Activated CD8-positive, alpha-beta memory T cell treated with anti-CD3 and anti-CD28 coated beads, Interleukin-2, amount 50 U/mL, for 48 hours (primary cell): Measurements from ENCODE around the gene PRM1.
A peak's percentile ranks its signal among the peaks of the same experiment; 100 is the strongest.
"Not testable (repeated sequence)": the region's sequence is repeated elsewhere in the genome, so short reads cannot be mapped to it uniquely, and the experiment has no call there.

Source experiments
- DNase-seq: peaks from one replicate; pipeline ENCODE4 v3.0.0-alpha.2; 2020

The PRM1 gene

DNA sequence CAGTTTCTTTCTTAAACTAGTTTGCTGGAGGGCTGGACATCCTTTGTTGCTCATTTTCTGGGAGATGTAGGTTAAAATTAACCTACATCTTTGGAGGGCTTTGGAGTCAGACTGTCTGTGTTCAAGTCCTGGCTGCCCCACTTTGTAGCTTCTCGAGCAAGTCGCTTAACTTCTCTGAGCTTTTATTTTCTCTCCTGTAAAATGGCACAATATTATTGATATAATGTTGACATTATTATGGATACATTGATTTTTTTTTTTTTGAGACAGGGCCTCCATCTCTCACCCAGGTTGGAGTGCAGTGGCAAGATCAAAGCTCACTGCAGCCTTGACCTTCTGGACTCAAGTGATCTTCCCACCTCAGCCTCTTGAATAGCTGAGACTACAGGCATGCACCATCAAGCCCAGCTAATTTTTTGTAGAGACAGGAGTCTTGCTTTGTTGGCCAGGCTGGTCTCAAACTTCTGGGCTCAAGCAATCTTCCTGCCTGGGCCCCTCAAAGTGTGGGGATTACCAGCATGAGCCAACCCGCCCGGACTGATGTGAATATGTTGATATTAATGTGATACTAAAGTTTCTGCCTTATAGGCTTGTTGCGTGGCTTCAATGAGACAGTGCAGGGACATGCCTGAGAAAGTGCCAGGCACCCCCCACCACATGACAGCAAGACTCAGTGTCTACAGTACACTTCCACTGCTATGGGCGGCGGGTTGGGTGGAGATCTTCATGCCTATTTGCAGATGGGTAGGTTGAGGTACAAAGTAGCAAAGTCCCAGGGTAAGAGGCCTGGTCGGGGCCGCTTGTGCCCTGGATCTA, 32.6 kb upstream of the PRM1 start:
- DNase-seq, result no peak

- no peak for DNase-seq
These were observed 31.8 kb upstream of the PRM1 start for GRCh38 chr16:11312718-11313492.

GRCh38 chr16:11310997-11311561, 29.9 kb upstream of the PRM1 start:
- DNase-seq, result no peak

DNA sequence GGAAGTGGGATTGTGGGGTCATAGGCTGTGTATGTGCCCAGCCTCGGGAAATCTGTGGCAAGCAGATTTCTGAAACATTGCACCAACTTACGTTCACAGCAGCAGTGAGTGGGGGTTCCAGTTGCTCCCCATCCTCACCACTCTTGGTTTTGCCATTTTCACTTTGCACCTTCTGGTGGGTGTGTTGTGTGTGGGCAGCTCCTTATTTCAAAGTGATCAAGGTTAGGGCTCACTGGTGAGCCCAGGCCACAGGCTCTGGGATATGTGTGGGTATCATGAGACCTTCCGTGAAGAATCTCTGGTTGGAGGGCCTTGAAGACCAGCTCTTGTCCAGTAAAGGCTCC, 29.5 kb upstream of the PRM1 start:
- no peak for DNase-seq

- DNase-seq, result no peak
These were observed 28.9 kb upstream of the PRM1 start for GRCh38 chr16:11309895-11310633.

DNA sequence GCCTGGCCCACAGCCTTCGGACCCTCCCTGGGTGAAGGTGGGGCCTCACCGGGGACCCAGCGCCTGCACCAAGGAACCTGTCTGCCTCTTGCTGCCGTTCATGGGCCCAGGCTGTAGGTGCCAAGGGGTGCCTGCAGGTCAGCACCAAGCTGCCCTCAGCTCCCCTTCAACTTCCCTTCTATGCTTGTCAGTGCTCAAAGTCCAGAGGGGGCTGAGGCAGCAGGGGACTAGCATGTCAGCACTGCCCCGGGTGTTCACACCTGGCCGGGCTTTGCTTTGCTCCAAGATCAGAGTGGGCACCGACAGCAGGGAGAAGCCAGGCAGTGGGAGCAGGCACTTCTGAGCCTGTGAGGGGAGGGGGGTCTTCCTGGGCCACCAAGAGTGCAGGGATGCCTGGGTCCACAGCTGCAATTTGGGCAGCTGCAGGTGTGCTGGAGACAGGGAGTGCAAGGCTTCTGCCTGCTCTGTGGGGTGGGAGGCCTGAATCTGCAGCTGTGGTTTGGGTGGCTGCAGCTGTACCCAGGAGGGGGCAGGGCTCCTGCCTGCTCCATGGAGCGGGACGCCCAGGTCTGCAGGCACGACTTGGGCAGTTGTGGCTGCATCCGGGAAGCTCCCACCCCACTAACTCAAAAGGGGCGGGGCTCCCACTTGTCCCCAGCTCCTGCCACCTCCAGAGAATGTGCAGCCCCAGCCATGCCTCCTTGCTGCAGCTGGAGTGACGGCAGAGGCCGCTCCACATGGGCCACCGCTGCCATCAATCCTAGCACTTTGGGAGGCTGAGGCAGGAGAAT, 27.6 kb upstream of the PRM1 start:
- DNase-seq, result no peak

GRCh38 chr16:11307639-11308492, 26.7 kb upstream of the PRM1 start:
- DNase-seq, result no peak

GRCh38 chr16:11306997-11307638, 26.0 kb upstream of the PRM1 start:
- no peak for DNase-seq

DNA sequence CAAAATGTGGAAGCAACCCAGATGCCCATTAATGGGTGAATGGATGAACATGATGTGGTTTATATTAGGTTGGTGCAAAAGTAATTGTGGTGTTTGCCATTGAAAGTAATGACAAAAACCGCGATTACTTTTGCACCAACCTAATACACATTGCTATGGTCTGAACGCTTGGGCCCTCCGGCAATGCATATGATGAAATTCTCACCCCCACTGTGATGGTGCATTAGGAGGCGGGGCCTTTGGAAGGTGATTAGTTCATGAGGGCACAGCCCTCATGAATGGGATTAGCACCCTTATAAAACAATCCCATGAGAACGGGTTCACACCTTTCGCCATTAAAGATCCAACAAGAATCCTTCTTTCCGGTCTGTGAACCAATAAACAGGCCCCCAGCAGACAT, 25.3 kb upstream of the PRM1 start:
- DNase-seq, result no peak

DNA sequence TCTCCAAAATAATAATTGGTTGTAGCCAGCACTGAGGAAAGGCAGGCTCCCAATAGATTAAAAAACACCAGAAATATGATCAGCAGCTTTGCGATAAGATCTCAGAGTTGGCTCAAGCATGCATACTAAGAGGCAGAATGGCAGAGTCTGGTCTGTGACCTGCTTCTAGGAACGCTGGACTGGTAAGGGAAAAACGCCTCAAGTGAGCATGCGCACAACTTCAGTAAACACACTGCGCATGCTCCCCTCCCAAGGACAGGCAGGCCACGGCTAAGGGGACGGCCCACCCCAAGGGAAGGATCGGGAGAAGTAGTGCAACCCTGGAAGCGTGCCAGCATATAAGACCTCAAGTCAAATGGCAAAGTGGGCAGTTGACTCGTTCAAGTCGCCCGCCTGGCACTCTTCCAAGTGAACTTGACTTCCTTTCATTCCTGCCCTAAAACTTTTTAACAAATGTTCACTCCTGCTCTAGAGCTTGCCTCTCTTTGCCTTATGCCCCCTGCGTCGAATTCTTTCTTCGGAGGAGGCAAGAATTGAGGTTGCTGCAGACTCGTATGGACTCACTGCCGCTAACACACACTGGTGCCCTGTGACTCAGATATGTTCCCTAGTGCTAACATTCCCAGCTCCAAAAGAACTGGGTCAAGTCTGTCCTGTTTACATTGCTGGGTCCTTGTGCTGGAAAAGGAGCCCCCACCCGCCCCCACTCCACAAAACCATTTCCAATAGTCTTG, 22.4 kb upstream of the PRM1 start:
- no peak for DNase-seq

GRCh38 chr16:11302977-11303376, 21.8 kb upstream of the PRM1 start:
- DNase-seq, result no peak

DNA sequence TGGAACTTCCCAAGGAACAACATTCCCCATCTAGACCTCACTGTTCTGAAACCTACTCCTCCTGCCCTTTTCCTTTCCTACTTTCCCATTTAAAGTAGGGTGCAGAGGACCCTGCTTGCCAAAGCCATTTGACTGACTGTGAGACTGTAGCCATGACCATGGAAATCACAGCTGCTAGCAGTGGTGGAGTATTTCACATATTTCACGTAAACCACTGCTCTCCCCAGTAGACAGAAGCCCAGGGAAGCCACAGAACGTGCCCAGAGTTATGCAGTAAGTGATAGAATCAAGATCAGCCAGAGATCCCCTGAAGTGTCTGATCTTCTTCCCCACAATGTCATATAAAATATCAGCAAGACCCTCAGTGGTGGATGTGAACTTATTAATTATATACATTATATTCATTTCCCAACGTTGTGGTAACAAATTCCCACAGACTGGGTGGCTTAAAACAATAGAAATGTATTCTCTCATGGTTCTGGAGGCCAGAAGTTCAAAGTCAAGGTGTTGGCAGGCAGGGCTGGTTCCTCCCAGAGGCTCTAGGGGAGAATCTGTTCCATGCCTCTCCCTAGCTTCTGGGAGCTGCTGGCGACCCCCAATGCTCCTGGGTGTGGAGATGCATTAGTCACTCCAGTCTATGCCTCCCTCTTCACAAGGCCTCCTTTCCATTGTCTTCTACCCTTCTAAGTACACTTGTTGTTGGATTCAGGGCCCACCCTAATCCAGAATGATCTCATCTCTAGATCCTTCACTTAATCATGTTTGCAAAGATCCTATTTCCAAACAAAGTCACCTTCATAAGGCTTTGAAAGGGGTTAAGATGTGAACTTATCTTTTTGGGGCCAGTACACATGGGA, 20.7 kb upstream of the PRM1 start:
- no peak for DNase-seq

DNA sequence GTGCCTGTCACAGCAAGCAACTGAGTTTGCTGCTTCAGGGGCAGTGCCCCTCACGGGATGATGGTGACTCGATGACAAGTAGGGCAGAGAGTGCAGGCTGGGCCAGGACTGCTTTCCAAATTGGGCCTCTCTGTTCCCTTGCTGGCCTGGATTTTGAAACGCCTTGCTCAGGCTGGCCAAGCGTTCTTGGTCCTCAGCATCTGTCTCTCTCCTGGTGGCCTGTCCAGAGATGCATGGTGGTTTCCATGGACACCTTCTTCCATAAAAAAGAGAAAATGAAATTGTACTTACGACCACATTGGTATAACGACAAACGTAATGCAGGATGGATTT, 19.4 kb upstream of the PRM1 start:
- DNase-seq, result no peak

DNA sequence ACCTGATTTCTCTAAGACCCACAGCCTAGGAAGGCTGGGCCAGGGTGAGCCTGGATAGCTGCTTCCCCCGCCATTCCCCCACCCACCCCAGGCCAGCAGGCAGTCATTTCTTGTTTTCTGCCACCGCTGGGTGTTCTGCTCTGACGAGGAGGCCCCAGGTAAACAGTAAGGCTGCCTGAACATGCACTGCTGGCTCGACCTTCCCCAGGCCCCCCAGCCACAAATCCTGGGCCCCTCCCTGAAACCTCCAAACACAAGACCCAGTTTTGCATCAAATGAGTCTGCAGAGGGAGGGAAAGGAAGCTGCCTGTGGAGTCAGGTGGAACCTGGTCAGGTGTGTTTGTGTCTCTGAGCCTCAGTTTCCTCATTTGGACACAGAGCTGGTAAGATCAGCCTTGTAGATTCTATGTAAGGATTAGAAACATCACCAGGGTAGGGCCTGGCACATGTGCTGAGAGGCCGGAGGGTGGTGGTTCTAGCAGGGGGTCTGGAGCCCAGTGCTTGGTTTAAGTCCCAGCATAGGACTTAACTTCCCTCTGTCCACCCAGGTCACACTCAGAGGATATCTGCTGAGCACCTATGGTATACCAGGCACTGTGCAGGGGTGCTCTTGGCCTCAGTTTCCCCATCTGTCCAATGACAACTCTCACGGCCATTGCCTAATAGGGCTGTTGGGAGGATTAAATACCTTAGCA, 18.9 kb upstream of the PRM1 start:
- no peak for DNase-seq

DNA sequence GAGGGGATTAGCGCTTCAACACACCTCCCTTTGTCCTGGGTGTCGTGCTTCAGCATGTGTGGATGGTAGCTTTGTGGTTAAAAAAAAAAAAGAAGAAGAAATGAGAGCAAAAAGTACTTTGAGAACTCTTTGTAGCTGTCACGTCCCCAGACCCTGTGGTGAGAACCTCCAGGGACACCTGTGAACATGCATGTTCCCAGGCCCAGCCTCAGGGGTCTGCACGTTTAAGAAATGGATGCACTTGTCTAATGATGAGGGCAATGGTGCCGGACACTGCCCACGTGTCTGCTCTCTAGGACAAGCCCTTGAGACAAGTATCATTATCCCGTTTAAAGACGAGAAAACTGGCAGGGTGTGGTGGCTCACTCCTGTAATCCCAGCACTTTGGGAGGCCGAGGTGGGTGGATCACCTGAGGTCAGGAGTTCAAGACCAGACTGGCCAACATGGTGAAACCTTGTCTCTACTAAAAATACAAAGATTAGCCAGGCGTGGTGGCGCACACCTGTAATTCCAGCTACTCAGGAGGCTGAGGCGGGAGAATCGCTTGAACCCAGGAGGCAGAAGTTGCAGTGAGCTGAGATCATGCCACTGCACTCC, 17.9 kb upstream of the PRM1 start:
- DNase-seq, result not testable (repeated sequence)

- DNase-seq, result no peak
These were observed 17.2 kb upstream of the PRM1 start for GRCh38 chr16:11298143-11298900.

DNA sequence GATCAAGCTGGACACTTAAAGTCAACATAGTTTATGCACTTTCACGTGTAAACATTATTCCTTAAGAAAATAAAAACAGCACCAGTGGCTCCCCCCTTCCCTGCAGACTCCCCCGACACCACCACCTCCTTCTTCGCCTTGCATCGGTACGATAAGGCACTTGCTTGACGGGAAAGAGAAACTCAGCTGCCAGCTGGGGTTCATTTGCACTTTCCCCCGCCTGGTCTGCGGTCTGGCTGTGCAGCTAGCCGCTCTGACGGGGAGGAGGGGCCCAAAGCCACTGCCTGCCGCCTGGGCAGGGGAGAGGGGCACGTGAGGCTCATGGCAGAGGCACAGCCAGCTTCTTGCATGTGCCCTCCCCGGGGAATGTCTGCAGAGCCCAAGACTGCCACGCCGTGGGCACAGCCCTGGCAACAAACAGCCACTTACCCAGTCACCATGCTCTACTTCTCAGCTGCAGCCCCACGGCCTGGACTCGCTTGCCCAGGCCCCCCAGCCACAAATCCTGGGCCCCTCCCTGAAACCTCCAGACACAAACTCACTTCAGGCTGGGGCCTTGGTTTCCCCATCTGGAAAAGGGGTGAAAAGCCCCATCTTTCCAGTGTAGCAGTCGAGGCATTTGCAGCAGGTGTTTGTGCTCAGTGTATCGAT, 16.5 kb upstream of the PRM1 start:
- DNase-seq, result peak; percentile 81
